Adrenal gland (tissue), 5 donors: ENCODE measurements around the gene CD160.

Experiments
- CTCF ChIP-seq, 6 experiments: fragments of 450-650 bp in 4 of 6; fragments of 200-600 bp in 2 of 6; sonication (generic) in 1 of 6; IDR thresholded peaks; 1 replicate in 5 of 6; 2 replicates in 1 of 6; pipeline versions ENCODE4 v1.5.1 to v1.8.0; 2016 to 2021; ENCODE audit warnings: antibody characterized with exemption in 6 of 6, mild to moderate bottlenecking in 2 of 6, moderate library complexity in 1 of 6
- POLR2A ChIP-seq, 2 donors: fragments of 450-650 bp; IDR thresholded peaks; one replicate each; pipeline ENCODE4 v1.6.1; 2017; ENCODE audit warnings: antibody characterized with exemption in 2 of 2, mild to moderate bottlenecking in 2 of 2, moderate library complexity in 1 of 2
- donor health status: DM: no; HTN: no; CAD: no.

DNA sequence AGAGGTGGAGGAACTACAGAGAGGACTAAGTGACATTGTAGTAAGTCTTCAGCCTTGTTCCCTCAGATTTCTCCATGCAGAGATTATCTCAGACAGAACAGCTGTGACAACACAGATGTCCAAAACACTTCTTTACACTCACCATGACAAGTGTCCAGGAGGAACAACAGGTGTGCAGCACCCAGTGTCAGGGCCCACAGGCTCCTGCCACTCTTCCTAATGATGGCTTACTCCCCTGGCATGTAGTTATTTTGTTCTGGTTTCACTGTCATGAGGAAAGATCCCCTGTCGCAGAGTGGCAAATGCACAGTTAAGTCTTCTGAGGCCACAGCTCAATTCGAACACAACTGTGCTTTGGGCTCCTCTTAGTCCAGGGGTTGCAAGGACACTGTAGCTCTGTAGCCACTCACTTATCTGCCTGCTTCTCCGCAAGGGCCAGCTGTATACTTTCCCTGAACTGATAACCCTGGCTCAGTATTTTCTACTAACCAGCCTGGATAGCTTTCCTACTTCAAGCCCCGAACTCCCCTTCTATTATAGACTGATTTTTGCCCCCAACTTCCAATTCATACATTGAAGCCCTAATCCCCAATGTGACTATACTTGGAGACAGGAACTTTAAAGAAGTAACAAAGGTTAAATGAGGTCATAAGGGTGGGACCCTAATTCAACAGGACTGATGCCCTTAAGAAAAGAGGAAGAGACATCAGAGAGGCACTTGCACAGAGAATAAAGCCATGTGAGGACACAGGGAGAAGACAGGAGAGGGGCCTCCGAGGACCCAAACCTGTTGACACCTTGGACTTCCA, 23.3 kb upstream of the CD160 start:
- TF ChIP-seq CTCF (IDR thresholded peaks at IDR 0.05) (no peak), POLR2A (IDR thresholded peaks at IDR 0.05) (no peak)
